Natural killer cell (primary cell): Measurements from ENCODE around the gene PDE4D. TPM values are rescaled to one million over a fixed set of nuclear protein-coding genes. Genes with fewer than 3 reads are reported as not detected.

Experiments
- ATAC-seq, 3 donors: fragments of 150-1000 bp in 2 of 3; fragments of 200-7000 bp in 1 of 3; cut with Tn5 transposase; 1 replicate in 1 of 3; 2 replicates in 2 of 3; pipeline ENCODE4 v1.10.0; 2021; ENCODE audit warnings: mild to moderate bottlenecking in 2 of 3, moderate library complexity in 2 of 3
- DNase-seq, 2 donors: peaks; one replicate each; pipeline versions ENCODE4 v3.0.0 to v3.0.0-alpha.2; 2013 to 2021; ENCODE audit warnings: mixed read lengths in 1 of 2
- H3K27ac ChIP-seq: one replicate; pipeline ENCODE4 v1.5.1; 2013; ENCODE audit warnings: mild to moderate bottlenecking, low read length
- H3K27me3 ChIP-seq: one replicate; pipeline ENCODE4 v1.6.1; 2013; ENCODE audit warnings: low read length; ENCODE audit not compliant: control insufficient read depth, insufficient read depth
- H3K36me3 ChIP-seq: one replicate; pipeline ENCODE4 v1.6.1; 2013; ENCODE audit warnings: low read length; ENCODE audit not compliant: control insufficient read depth, insufficient read depth
- H3K4me1 ChIP-seq: one replicate; pipeline ENCODE4 v1.6.1; 2013; ENCODE audit warnings: low read length; ENCODE audit not compliant: control insufficient read depth, insufficient read depth
- H3K4me3 ChIP-seq: one replicate; pipeline ENCODE4 v1.5.1; 2013; ENCODE audit warnings: low read length
- H3K9me3 ChIP-seq: one replicate; pipeline ENCODE4 v1.6.1; 2013; ENCODE audit warnings: low read length; ENCODE audit not compliant: control insufficient read depth, insufficient read depth
- H3K27ac Mint-ChIP-seq, 2 donors: one replicate each; pipeline ENCODE4 v1.8.0; 2022; ENCODE audit warnings: mild to moderate bottlenecking in 2 of 2, mixed read lengths in 2 of 2, moderate library complexity in 1 of 2
- H3K27me3 Mint-ChIP-seq, 2 donors: one replicate each; pipeline ENCODE4 v1.8.0; 2022; ENCODE audit warnings: low read depth in 2 of 2, mixed read lengths in 2 of 2
- H3K36me3 Mint-ChIP-seq: one replicate; pipeline ENCODE4 v1.8.0; 2022; ENCODE audit warnings: mixed read lengths
- H3K4me1 Mint-ChIP-seq, 2 donors: one replicate each; pipeline ENCODE4 v1.8.0; 2022; ENCODE audit warnings: mixed read lengths in 2 of 2
- H3K4me3 Mint-ChIP-seq: one replicate; pipeline ENCODE4 v1.8.0; 2022; ENCODE audit warnings: mild to moderate bottlenecking, moderate library complexity, mixed read lengths
- H3K9me3 Mint-ChIP-seq, 2 donors: one replicate each; pipeline ENCODE4 v1.8.0; 2022; ENCODE audit warnings: mixed read lengths in 2 of 2
- WGBS: methylation state at CpG from one replicate; pipeline ENCODE4 v1.1.7; 2013; ENCODE audit warnings: missing lambda C conversion rate; ENCODE audit not compliant: insufficient coverage; 5-methylcytosine and 5-hydroxymethylcytosine counted together
- intact Hi-C: fragments of 100-400 bp; cut with micrococcal nuclease; formaldehyde crosslinking; loops from one replicate; pipeline ENCODE4 v1.14.2; 2022
- total RNA-seq, 4 donors: library from RNA; stranded (reverse); fragments of 120-200 nt in 1 of 4; gene quantifications; one replicate each; pipeline versions ENCODE4 v1.2.3 to v1.2.4, GENCODE V29; 2013 to 2022
- TF ChIP-seq, protein P1 (sequence below): fragments of 200-600 bp; IDR thresholded peaks from one replicate; pipeline ENCODE4 v1.8.0; 2022; ENCODE audit warnings: antibody characterized with exemption

PDE4D gene
- total RNA-seq, 3 donors from 2014 or later (not counting 1 experiment from before 2014, with no cell fraction given) = 109 to 170 (median 116) TPM

GRCh38 chr5:59792983-59793585 lies 100.4 kb downstream of the PDE4D start:
- no peak overlapping the region for H3K4me3 ChIP-seq
- no peaks in the 10 kb centered on the region for H3K9me3 ChIP-seq
- no peaks in the 10 kb centered on the region for H3K27me3 ChIP-seq
- H3K36me3 Mint-ChIP-seq = no peaks in the 10 kb centered on the region
- no peak for DNase-seq
- peaks cover 6 to 11% of the 10 kb centered on the region in 2 donors for H3K4me1 Mint-ChIP-seq
- TF ChIP-seq, protein P1, sequence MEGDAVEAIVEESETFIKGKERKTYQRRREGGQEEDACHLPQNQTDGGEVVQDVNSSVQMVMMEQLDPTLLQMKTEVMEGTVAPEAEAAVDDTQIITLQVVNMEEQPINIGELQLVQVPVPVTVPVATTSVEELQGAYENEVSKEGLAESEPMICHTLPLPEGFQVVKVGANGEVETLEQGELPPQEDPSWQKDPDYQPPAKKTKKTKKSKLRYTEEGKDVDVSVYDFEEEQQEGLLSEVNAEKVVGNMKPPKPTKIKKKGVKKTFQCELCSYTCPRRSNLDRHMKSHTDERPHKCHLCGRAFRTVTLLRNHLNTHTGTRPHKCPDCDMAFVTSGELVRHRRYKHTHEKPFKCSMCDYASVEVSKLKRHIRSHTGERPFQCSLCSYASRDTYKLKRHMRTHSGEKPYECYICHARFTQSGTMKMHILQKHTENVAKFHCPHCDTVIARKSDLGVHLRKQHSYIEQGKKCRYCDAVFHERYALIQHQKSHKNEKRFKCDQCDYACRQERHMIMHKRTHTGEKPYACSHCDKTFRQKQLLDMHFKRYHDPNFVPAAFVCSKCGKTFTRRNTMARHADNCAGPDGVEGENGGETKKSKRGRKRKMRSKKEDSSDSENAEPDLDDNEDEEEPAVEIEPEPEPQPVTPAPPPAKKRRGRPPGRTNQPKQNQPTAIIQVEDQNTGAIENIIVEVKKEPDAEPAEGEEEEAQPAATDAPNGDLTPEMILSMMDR = no peak
- no peaks in the 10 kb centered on the region for H3K9me3 Mint-ChIP-seq
- intact Hi-C loops = no loop called here
- H3K27ac ChIP-seq = no peak overlapping the region
- no peaks in the 10 kb centered on the region for H3K4me1 ChIP-seq
- peaks cover 3 to 5% of the 10 kb centered on the region in 2 donors for H3K27me3 Mint-ChIP-seq
- no peak for ATAC-seq
- WGBS = 76% methylated on average over 6 of the region's 6 CpGs
- H3K4me3 Mint-ChIP-seq = no peak overlapping the region
- H3K27ac Mint-ChIP-seq = no peak overlapping the region
- no peaks in the 10 kb centered on the region for H3K36me3 ChIP-seq

GRCh38 chr5:59791617-59792016 lies 101.9 kb downstream of the PDE4D start:
- 89% methylated on average over 1 of the region's 3 CpGs for WGBS
- no peak overlapping the region for H3K27ac ChIP-seq

GRCh38 chr5:59790776-59791475 lies 102.6 kb downstream of the PDE4D start:
- peak overlapping the region; percentile 4 for H3K4me3 Mint-ChIP-seq

More at GRCh38 chr5:59791617-59792016, 101.9 kb downstream of the PDE4D start:
- H3K27ac Mint-ChIP-seq = no peak overlapping the region
- H3K4me3 Mint-ChIP-seq = no peak overlapping the region
- peaks cover 8 to 17% of the 10 kb centered on the region in 2 donors for H3K27me3 Mint-ChIP-seq
- no peaks in the 10 kb centered on the region for H3K36me3 Mint-ChIP-seq
- intact Hi-C loops = no loop called here
- no peak for ATAC-seq
- H3K4me1 ChIP-seq = no peaks in the 10 kb centered on the region
- no peaks in the 10 kb centered on the region for H3K27me3 ChIP-seq
- peaks cover 6 to 11% of the 10 kb centered on the region in 2 donors for H3K4me1 Mint-ChIP-seq
- H3K36me3 ChIP-seq = no peaks in the 10 kb centered on the region
- no peak for DNase-seq
- TF ChIP-seq, protein P1 = no peak
- H3K4me3 ChIP-seq = no peak overlapping the region
- H3K9me3 ChIP-seq = no peaks in the 10 kb centered on the region
- H3K9me3 Mint-ChIP-seq = no peaks in the 10 kb centered on the region

More at GRCh38 chr5:59790776-59791475, 102.6 kb downstream of the PDE4D start:
- H3K9me3 ChIP-seq = no peaks in the 10 kb centered on the region
- ATAC-seq (peak in 1 of 3 donors; percentile 9), DNase-seq (no peak)
- H3K4me3 ChIP-seq = no peak overlapping the region
- no peaks in the 10 kb centered on the region for H3K36me3 Mint-ChIP-seq
- peaks cover 6 to 11% of the 10 kb centered on the region in 2 donors for H3K4me1 Mint-ChIP-seq
- TF ChIP-seq, protein P1 = no peak
- no peaks in the 10 kb centered on the region for H3K27me3 ChIP-seq
- no peak overlapping the region for H3K27ac ChIP-seq
- intact Hi-C loops = no loop called here
- WGBS = 82% methylated on average over 8 of the region's 9 CpGs
- H3K9me3 Mint-ChIP-seq = no peaks in the 10 kb centered on the region
- H3K27ac Mint-ChIP-seq = peak overlapping the region in 1 of 2 donors; percentile 28
- H3K4me1 ChIP-seq = no peaks in the 10 kb centered on the region
- H3K36me3 ChIP-seq = no peaks in the 10 kb centered on the region
- H3K27me3 Mint-ChIP-seq = peaks cover 8 to 23% of the 10 kb centered on the region in 2 donors
